NOMO-1 treated with DMSO at 0.1 percent for 48 hours (cell line): ENCODE measurements around the gene LRGUK.
"Not testable (repeated sequence)": the region's sequence is repeated elsewhere in the genome, so short reads cannot be mapped to it uniquely, and the experiment has no call there.

Source experiments
- DNase-seq: peaks from one replicate; lab custom pipeline; 2025; ENCODE audit not compliant: unreplicated experiment; lab: John Stamatoyannopoulos, UW

LRGUK gene

GRCh38 chr7:134220236-134220635 is 93.1 kb downstream of the LRGUK start:
- no peak for DNase-seq

- DNase-seq, result not testable (repeated sequence)
Measured at GRCh38 chr7:134231296-134231695, 104.2 kb downstream of the LRGUK start.

- no peak for DNase-seq
Measured at GRCh38 chr7:134234216-134234615, 107.1 kb downstream of the LRGUK start.

GRCh38 chr7:134245253-134245652 is 118.1 kb downstream of the LRGUK start:
- no peak for DNase-seq

- DNase-seq, result no peak
Measured at GRCh38 chr7:134246347-134246746, 119.2 kb downstream of the LRGUK start.

GRCh38 chr7:134246761-134247160 is 119.6 kb downstream of the LRGUK start:
- no peak for DNase-seq

GRCh38 chr7:134248196-134248595 is 121.1 kb downstream of the LRGUK start:
- no peak for DNase-seq

GRCh38 chr7:134254311-134254710 is 127.2 kb downstream of the LRGUK start:
- no peak for DNase-seq

- DNase-seq, result no peak
Measured at GRCh38 chr7:134255814-134256213, 128.7 kb downstream of the LRGUK start.

- no peak for DNase-seq
Measured at GRCh38 chr7:134262322-134262721, 135.2 kb downstream of the LRGUK start.

- no peak for DNase-seq
Measured at GRCh38 chr7:134276951-134277350, 149.8 kb downstream of the LRGUK start.

GRCh38 chr7:134278502-134279153 is 151.5 kb downstream of the LRGUK start:
- DNase-seq, result no peak

GRCh38 chr7:134279336-134279735 is 152.2 kb downstream of the LRGUK start:
- no peak for DNase-seq

- no peak for DNase-seq
Measured at GRCh38 chr7:134279898-134280297, 152.8 kb downstream of the LRGUK start.

- DNase-seq, result no peak
Measured at GRCh38 chr7:134280508-134280907, 153.4 kb downstream of the LRGUK start.

GRCh38 chr7:134284011-134284410 is 156.9 kb downstream of the LRGUK start:
- no peak for DNase-seq

GRCh38 chr7:134284952-134285351 is 157.8 kb downstream of the LRGUK start:
- DNase-seq, result no peak

GRCh38 chr7:134287916-134288659 is 160.9 kb downstream of the LRGUK start:
- no peak for DNase-seq

GRCh38 chr7:134289423-134289822 is 162.3 kb downstream of the LRGUK start:
- DNase-seq, result no peak

- DNase-seq, result no peak
Measured at GRCh38 chr7:134289841-134290240, 162.7 kb downstream of the LRGUK start.

GRCh38 chr7:134290286-134290685 is 163.1 kb downstream of the LRGUK start:
- DNase-seq, result no peak

GRCh38 chr7:134293002-134293740 is 166.0 kb downstream of the LRGUK start:
- DNase-seq, result peak; percentile 79
